Measurements from ENCODE around the gene LRRC10B. TPM values are rescaled to one million over a fixed set of nuclear protein-coding genes. Genes with fewer than 3 reads are reported as not detected.
A peak's percentile ranks its signal among the peaks of the same experiment; 100 is the strongest.

The LRRC10B gene
- total RNA-seq, 2 donors from 2014 or later = 0.61 to 0.75 TPM

DNA sequence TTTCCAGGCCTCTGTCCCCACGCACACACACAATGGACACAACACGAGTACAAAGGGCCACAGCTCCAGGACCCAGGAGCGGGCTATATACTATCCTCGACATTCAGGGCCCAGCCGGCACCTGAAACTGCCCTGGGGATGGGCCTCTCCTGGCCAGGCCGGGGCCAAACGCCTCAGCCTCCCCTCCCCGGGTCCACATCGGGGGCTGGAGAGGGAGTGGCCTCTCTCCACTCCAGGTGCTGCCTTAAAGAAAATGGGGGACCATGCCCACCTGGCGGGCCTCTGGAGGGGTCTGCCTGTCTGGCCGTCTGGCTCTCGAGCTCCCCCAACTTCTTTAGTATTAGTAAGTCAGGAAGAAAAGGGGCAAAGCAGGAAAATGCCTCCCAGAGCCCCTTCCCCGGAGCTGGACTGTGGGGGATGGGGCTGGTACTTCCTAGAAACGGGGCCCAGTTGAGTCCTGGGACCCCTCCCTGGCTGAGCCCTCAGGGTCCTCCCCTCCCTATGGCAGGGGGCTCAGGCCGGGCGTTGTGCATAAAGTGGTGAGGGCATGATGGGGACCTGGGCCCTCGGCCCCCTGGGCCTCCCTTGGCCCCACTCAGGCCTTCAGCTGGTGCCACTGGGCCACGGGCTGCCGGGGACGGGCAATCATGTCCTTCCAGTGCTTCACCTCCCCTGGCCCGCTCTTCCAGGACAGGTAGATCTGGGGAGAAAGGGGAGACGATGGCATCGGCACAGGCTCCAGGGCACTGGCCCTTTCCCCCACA lies 9.7 kb downstream of the LRRC10B start:
- no peak for ATAC-seq
- DNase-seq = no peak
- intact Hi-C loops (cut with DNase I, micrococcal nuclease) = loop anchor here in 1 of 2 donors (10.0 kb wide), 1 partner anchor 73 kb away; no protein-coding TSS in a partner anchor

DNA sequence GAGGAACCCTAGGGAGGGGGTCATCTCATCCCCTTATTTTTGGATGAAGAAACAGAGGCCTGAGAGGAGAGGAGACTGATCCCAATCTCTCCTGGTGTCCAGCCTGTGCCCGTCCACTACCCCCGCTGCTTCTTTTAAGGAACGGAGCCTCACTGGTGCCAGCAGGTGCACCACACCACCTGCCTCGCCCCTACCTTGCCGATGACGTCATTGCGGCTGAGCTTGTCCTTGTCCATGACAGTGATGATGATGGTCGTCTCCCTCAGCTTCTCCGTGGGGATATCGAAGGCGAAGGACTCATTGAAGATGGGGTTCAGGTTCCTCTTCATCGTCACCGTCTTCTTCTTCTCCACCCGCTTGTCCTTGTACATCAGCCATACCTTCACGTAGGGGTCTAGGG lies 14.3 kb downstream of the LRRC10B start:
- intact Hi-C loops (cut with DNase I, micrococcal nuclease) = no loop called here
- no peak for DNase-seq
- ATAC-seq = no peak

- no peak for DNase-seq
- no peak for ATAC-seq
- intact Hi-C loops (cut with DNase I, micrococcal nuclease) = no loop called here
These were observed 15.9 kb downstream of the LRRC10B start for GRCh38 chr11:61524446-61524845.

DNA sequence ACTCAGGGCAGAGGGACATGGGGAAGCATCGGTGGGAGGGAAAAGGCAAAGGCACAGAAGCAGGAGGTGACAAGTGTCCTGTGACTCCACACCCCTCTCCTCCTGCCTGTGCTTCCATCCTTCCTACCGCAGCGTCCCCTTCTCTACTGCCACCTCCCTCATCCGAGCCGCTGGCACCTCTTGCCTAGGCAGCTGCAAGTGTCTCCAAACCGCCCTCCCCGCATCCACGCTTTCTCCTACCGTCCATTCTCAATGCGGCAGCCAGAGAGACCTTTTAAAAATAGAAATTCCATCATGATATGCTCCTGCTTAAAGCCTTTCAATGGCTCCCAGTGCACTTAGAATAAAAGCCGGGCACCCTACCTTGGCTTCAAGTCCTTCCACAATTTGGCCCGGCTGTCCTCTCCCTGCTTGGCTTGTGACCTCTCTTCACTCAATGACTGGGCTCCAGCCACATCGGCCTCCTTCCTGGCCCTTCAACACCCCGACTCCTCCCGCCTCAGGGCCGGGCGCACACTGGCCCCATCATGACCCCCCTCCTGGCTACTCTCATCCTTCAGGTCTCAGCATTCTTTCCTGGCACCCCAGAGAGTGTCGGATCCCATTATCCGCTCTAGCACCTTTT lies 16.5 kb downstream of the LRRC10B start:
- intact Hi-C loops (cut with DNase I, micrococcal nuclease) = no loop called here
- DNase-seq (no peak), ATAC-seq (no peak)

GRCh38 chr11:61526229-61526628 lies 17.7 kb downstream of the LRRC10B start:
- intact Hi-C loops (cut with DNase I, micrococcal nuclease) = no loop called here
- ATAC-seq = no peak

DNA sequence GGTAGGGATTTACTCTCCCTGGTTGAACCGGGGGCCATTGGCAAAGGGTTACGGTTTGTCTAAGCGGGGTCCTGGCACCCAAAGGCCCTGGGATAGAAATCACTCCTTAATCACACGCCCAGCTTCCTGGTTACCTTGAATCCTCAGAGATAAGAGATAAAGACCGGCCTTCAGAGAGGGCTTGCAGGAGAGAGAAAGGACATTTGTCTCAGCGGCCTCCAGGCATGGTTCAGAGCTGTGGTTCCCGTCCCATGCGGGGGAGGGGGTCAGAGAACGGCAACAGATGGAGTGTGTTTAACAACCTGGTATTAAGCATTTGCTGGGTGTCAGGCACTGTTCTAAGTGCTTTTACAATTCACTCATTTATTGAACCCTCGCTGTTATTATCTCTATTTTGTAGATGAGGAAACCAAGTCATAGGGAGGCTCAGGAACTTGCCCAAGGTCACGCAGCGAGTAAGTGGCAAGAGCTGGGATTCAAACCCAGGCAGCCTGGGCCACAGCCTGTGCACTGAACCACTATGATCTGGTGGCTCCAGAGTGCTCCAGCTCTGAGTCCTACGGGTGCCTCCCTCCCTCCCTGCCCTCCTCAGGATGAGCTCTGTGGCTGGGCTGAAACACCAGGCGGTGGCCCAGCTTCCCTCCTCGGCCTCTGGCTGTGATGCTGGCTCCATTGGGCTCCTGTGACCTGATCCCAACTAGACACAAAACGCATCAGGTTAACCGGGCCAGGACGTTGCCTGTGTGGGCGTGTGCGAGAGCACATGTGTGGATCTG lies 18.6 kb downstream of the LRRC10B start:
- ATAC-seq (no peak), DNase-seq (no peak)
- intact Hi-C loops (cut with DNase I, micrococcal nuclease) = no loop called here

More at GRCh38 chr11:61526229-61526628, 17.7 kb downstream of the LRRC10B start:
- no peak for DNase-seq

- DNase-seq (no peak), ATAC-seq (no peak)
- intact Hi-C loops (cut with DNase I, micrococcal nuclease) = no loop called here
These were observed 19.6 kb downstream of the LRRC10B start for GRCh38 chr11:61528114-61528513.

DNA sequence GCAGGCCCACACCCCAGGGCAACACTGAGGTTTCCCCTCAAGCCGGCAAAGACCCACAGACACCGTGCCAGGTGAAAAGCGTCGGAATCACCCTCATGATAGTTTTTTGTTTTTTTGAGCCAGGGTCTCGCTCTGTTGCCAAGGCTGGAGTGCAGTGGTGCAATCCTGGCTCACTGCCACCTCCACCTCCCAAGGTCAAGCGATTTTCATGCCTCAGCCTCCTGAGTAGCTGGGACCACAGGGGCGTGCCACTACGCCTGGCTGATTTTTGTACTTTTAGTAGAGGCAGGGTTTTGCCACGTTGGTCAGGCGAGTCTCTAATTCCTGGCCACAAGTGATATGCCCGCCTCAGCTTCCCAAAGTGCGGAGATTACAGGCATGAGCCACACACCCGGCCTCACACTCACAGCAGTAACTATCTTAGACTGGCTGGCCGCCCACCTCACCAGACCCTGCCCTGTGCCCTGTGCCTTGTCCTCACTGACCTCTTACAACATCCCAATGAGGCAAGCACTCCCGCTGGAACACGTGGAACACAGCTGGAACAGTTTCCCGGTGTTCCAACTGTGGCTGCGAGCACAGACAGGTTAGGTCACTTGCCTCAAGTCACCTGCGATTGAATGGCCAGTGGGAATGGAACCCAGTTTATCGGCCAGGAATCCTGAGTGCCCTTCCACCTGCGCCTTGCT lies 21.1 kb downstream of the LRRC10B start:
- ATAC-seq (no peak), DNase-seq (no peak)

GRCh38 chr11:61531044-61531443 lies 22.5 kb downstream of the LRRC10B start:
- intact Hi-C loops (cut with DNase I, micrococcal nuclease) = no loop called here
- peak; percentile 20 for ATAC-seq
- no peak for DNase-seq

More for the DNA sequence above, 21.1 kb downstream of the LRRC10B start:
- intact Hi-C loops (cut with DNase I, micrococcal nuclease) = no loop called here

DNA sequence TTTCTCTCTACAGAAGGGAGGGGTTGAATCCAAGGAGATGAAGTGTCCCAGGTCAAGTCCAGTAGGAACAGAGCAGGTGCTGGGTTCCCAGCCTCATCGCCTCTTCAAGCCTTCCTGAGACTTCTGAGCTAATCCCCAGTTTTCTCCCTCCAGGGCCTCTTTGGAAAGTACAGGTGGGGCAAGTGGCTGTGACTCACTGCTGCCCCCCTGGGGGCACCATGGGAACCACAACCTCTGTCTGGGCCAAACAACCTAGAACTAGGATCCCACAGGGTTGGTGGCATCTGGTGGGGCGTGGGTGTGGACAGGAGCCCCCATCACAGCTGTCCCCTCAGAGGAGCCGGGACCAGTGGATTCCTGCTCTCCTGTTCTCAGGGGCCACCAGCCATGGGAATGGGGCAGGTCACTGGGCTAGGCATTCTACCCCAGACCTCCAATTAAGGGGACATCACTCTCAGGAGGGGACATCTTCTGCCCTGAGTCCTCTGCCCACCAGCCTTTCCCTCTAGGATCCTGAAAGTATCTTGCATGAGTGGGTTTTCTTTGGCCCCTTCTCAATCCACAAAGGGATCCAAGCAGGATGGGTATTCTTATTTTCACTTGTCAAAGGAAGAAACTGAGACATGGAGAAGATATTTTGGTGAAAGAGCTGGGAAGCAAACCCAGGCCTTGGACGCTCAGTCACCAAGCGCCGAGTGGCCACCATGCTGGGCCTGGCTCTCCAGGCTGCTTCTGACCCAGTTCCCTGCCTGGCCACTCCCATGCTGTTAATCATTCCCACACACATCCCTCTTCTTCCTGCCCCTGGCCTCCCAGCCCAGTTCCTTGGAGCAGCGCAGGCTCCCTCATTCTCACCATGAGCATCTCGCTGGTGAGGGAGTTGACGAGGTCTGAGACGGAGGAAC lies 23.8 kb downstream of the LRRC10B start:
- ATAC-seq = peak; percentile 82
- peak; percentile 67 to 76 for DNase-seq
- intact Hi-C loops (cut with DNase I, micrococcal nuclease) = no loop called here

GRCh38 chr11:61533039-61533375 lies 24.5 kb downstream of the LRRC10B start:
- intact Hi-C loops (cut with DNase I, micrococcal nuclease) = no loop called here
- ATAC-seq (no peak), DNase-seq (no peak)

DNA sequence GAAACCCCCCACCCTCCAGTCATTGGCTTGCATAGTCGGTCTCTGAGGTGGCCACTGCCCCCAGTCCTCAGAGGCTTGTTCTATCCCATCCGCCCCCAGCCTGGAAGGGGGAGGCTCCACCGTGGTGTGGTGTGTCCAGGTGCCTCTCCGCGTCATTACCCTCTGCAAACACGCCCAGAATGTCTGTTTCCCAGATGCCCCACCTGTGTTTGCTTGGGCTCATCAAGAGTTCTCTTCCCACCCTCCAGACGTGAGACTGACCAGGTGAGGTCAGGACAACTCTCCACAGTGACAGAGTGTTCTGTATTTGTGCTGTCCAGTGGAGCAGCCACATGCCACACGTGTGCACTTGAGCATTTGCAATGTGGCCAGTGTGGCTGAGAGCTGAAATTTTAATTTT lies 24.9 kb downstream of the LRRC10B start:
- intact Hi-C loops (cut with DNase I, micrococcal nuclease) = no loop called here
- ATAC-seq (peak; percentile 73), DNase-seq (peak; percentile 65 to 81)

- peak; percentile 77 to 86 for DNase-seq
- peak; percentile 69 for ATAC-seq
These were observed 25.7 kb downstream of the LRRC10B start for GRCh38 chr11:61534025-61534932.

GRCh38 chr11:61534933-61535839 lies 26.6 kb downstream of the LRRC10B start:
- ATAC-seq = no peak
- no peak for DNase-seq
- intact Hi-C loops (cut with DNase I, micrococcal nuclease) = no loop called here

More at GRCh38 chr11:61534025-61534932, 25.7 kb downstream of the LRRC10B start:
- intact Hi-C loops (cut with DNase I, micrococcal nuclease) = no loop called here

GRCh38 chr11:61535998-61536675 lies 27.6 kb downstream of the LRRC10B start:
- no peak for ATAC-seq

More at GRCh38 chr11:61535998-61536675, 27.6 kb downstream of the LRRC10B start:
- intact Hi-C loops (cut with DNase I, micrococcal nuclease) = no loop called here
- DNase-seq = no peak

All from left colon (tissue), 2 donors.